Lung (tissue), 12 donors: ENCODE measurements around the gene CLCN2. TPM values are rescaled to one million over a fixed set of nuclear protein-coding genes. Genes with fewer than 3 reads are reported as not detected.

Experiments used
- ATAC-seq: fragments of 200-7000 bp; cut with Tn5 transposase; one replicate; pipeline ENCODE4 v1.9.1; 2020; ENCODE audit warnings: moderate number of reproducible peaks; ENCODE audit not compliant: insufficient read depth, low FRiP score
- DNase-seq, 3 donors: peaks; one replicate each; pipeline ENCODE4 v3.0.0-alpha.2; 2013 to 2017
- H3K27ac ChIP-seq, 2 donors: one replicate each; pipeline ENCODE4 v1.5.1; 2013; ENCODE audit warnings: mild to moderate bottlenecking in 2 of 2, moderate library complexity in 2 of 2, control low read depth in 1 of 2, inconsistent platforms in 1 of 2, low read depth in 1 of 2, low read length in 1 of 2
- H3K27me3 ChIP-seq, 3 donors: one replicate each; pipeline ENCODE4 v1.5.1; 2013; ENCODE audit warnings: low read length in 2 of 3; ENCODE audit not compliant: control insufficient read depth in 3 of 3, insufficient read depth in 3 of 3
- H3K36me3 ChIP-seq, 4 donors: one replicate each; pipeline ENCODE4 v1.5.1; 2013; ENCODE audit warnings: low read length in 4 of 4, mild to moderate bottlenecking in 1 of 4, moderate library complexity in 1 of 4; ENCODE audit not compliant: control insufficient read depth in 4 of 4, insufficient read depth in 4 of 4
- H3K4me1 ChIP-seq, 5 donors: one replicate each; pipeline ENCODE4 v1.5.1; 2013; ENCODE audit warnings: low read length in 5 of 5, mild to moderate bottlenecking in 2 of 5, moderate library complexity in 1 of 5; ENCODE audit not compliant: control insufficient read depth in 5 of 5, insufficient read depth in 5 of 5
- H3K4me3 ChIP-seq: one replicate; pipeline ENCODE4 v1.5.1; 2013; ENCODE audit warnings: mild to moderate bottlenecking, control low read depth, moderate library complexity
- H3K9ac ChIP-seq, 2 donors: one replicate each; pipeline ENCODE4 v1.5.1; 2013; ENCODE audit warnings: low read length in 2 of 2, control low read depth in 1 of 2; ENCODE audit not compliant: insufficient read depth in 1 of 2
- H3K9me3 ChIP-seq, 4 donors: one replicate each; pipeline ENCODE4 v1.5.1; 2013; ENCODE audit warnings: low read length in 3 of 4, mild to moderate bottlenecking in 1 of 4, moderate library complexity in 1 of 4; ENCODE audit not compliant: control insufficient read depth in 4 of 4, insufficient read depth in 3 of 4
- WGBS, 2 donors: extraction: QIAGEN DNeasy Blood & Tissue Kit; methylation state at CpG; one replicate each; pipeline ENCODE4 v1.1.7; 2013; 5-methylcytosine and 5-hydroxymethylcytosine counted together
- polyA plus RNA-seq, 2 donors: library from polyadenylated mRNA; stranded (reverse); fragments of 200-250 nt; gene quantifications; one replicate each; pipeline ENCODE4 v1.2.1, GENCODE V29; 2013
- total RNA-seq, 2 donors: library from RNA; depleted of rRNA in 1 of 2; stranded (reverse); fragments of >200 nt in 1 of 2; gene quantifications; one replicate each; pipeline ENCODE4 v1.2.1, GENCODE V29; 2014 to 2021
- TF ChIP-seq, protein P1 (sequence below): IDR thresholded peaks from 2 replicates; pipeline ENCODE4 v1.5.1; 2012; ENCODE audit warnings: mild to moderate bottlenecking; ENCODE audit errors: control extremely low read depth, extremely low read depth
- donor health status: control.
- donor health status: control.
- donor health status: Bipolar disorder and iron deficiency.
- donor health status: healthy.
- donor health status: DM: yes; HTN: yes; CAD: no.

CLCN2 gene
- total and polyA plus RNA-seq, 4 donors, result 2.7 to 8.7 (median 5.4) TPM

DNA sequence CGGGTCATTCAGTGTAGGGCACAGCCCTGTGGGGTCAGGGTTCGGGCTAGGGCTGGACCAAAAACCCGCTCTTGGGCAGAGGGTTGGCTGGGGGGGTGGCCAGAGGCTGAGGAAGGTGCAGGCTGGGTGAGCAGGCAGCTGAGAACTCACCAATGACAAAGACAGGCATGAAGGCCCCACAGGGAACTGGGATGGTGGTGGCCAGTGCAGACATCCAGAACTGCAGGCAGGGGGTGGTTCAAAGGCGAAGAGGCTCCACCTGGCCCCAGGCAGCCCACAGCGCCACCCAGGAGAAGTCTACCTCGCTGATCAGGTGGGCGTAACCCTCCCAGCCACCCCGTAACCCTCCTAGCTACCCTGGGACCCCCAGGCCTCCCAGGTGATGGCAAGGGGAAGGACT lies 6.7 kb downstream of the CLCN2 start:
- TF ChIP-seq, protein P1, sequence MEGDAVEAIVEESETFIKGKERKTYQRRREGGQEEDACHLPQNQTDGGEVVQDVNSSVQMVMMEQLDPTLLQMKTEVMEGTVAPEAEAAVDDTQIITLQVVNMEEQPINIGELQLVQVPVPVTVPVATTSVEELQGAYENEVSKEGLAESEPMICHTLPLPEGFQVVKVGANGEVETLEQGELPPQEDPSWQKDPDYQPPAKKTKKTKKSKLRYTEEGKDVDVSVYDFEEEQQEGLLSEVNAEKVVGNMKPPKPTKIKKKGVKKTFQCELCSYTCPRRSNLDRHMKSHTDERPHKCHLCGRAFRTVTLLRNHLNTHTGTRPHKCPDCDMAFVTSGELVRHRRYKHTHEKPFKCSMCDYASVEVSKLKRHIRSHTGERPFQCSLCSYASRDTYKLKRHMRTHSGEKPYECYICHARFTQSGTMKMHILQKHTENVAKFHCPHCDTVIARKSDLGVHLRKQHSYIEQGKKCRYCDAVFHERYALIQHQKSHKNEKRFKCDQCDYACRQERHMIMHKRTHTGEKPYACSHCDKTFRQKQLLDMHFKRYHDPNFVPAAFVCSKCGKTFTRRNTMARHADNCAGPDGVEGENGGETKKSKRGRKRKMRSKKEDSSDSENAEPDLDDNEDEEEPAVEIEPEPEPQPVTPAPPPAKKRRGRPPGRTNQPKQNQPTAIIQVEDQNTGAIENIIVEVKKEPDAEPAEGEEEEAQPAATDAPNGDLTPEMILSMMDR, result no peak
- H3K4me1 ChIP-seq, result peaks cover 0 to 15% (median 2%) of the 10 kb centered on the region in 5 donors
- no peak overlapping the region for H3K4me3 ChIP-seq
- H3K27ac ChIP-seq, result no peak overlapping the region
- no peak overlapping the region for H3K9ac ChIP-seq
- DNase-seq, result no peak
- H3K9me3 ChIP-seq, result no peaks in the 10 kb centered on the region
- H3K36me3 ChIP-seq, result peaks cover 0 to 13% (median 7%) of the 10 kb centered on the region in 4 donors
- ATAC-seq, result no peak
- H3K27me3 ChIP-seq, result no peaks in the 10 kb centered on the region
- 81 to 83% methylated on average over 8 of the region's 8 CpGs for WGBS, 2 donors

GRCh38 chr3:184354121-184354728 lies 7.2 kb downstream of the CLCN2 start:
- TF ChIP-seq, protein P1, result peak; percentile 39
- Histone ChIP-seq H3K36me3 (peaks cover 0 to 13% (median 7%) of the 10 kb centered on the region in 4 donors), H3K9me3 (no peaks in the 10 kb centered on the region), H3K27me3 (no peaks in the 10 kb centered on the region), H3K9ac (no peak overlapping the region), H3K4me3 (no peak overlapping the region), H3K4me1 (peaks cover 0 to 15% (median 2%) of the 10 kb centered on the region in 5 donors), H3K27ac (no peak overlapping the region)
- no peak for DNase-seq
- WGBS, 2 donors, result 50 to 52% methylated on average over 18 of the region's 18 CpGs
- no peak for ATAC-seq

GRCh38 chr3:184353546-184353941 lies 7.9 kb downstream of the CLCN2 start:
- TF ChIP-seq, protein P1, result no peak
- no peaks in the 10 kb centered on the region for H3K9me3 ChIP-seq
- H3K9ac ChIP-seq, result no peak overlapping the region
- ATAC-seq, result no peak
- peaks cover 0 to 11% (median 0%) of the 10 kb centered on the region in 5 donors for H3K4me1 ChIP-seq
- H3K27ac ChIP-seq, result no peak overlapping the region
- H3K27me3 ChIP-seq, result no peaks in the 10 kb centered on the region
- H3K4me3 ChIP-seq, result no peak overlapping the region
- 94 to 96% methylated on average over 11 of the region's 11 CpGs for WGBS, 2 donors
- DNase-seq, result no peak
- peaks cover 0 to 12% (median 7%) of the 10 kb centered on the region in 4 donors for H3K36me3 ChIP-seq
